HepG2 (cell line): ENCODE data around the gene LRP1-AS. TPM values are rescaled to one million over a fixed set of nuclear protein-coding genes. Genes with fewer than 3 reads are reported as not detected.

Experiments
- ATAC-seq: fragments of 200-7000 bp; cut with Tn5 transposase; 3 replicates; pipeline ENCODE4 v1.9.1; 2020; ENCODE audit warnings: mild to moderate bottlenecking, moderate library complexity
- BruUV-seq: library from RNA; stranded (reverse); fragments of 400-500 nt; replicated peaks from 2 replicates; lab custom pipeline; 2021; lab: Mats Ljungman, UMichigan
- CTCF ChIA-PET: fragments of 300-600 bp; formaldehyde crosslinking; extraction: SDS; loops from one replicate; lab custom pipeline; 2021; ENCODE audit warnings: low total read pairs, inconsistent platforms, low intra/inter-chr PET ratio; lab: Yijun Ruan, JAX
- POLR2A ChIA-PET: fragments of 350-600 bp; sonication (Branson Sonifier 250); formaldehyde crosslinking; loops from one replicate; lab custom pipeline; 2020; ENCODE audit warnings: antibody characterized with exemption, inconsistent platforms; lab: Yijun Ruan, JAX
- DNase-seq: peaks from one replicate; pipeline ENCODE4 v3.0.0-alpha.2; 2015; ENCODE audit warnings: low spot score
- FAIRE-seq: peaks from 3 replicates; lab custom pipeline; 2011; peaks lifted over from hg19 to GRCh38; lab: Jason Lieb, UNC
- H2AFZ ChIP-seq: one replicate; pipeline ENCODE4 v1.6.1; 2011; ENCODE audit warnings: low read length, inconsistent platforms
- H3K27ac ChIP-seq: fragments of 300-600 bp; 3 replicates; pipeline ENCODE4 v1.8.0; 2011; ENCODE audit warnings: mixed run types, mild to moderate bottlenecking, mixed read lengths, low read length, inconsistent platforms; ENCODE audit not compliant: insufficient read depth; ENCODE audit errors: extremely low read length
- H3K27me3 ChIP-seq, 2 experiments: fragments of 200-600 bp in 1 of 2; 2 replicates in 1 of 2; 3 replicates in 1 of 2; pipeline versions ENCODE4 v1.6.0 to v1.8.0; 2011; ENCODE audit warnings: low read length in 2 of 2, mild to moderate bottlenecking in 2 of 2, moderate library complexity in 2 of 2, inconsistent platforms in 1 of 2; ENCODE audit not compliant: insufficient read depth in 2 of 2, control insufficient read depth in 1 of 2
- H3K36me3 ChIP-seq, 2 experiments: fragments of 200-600 bp in 1 of 2; replicated peaks in 1 of 2; 2 replicates in 1 of 2; 3 replicates in 1 of 2; pipeline versions ENCODE4 v1.5.1 to v1.8.0; 2011; ENCODE audit warnings: low read length in 2 of 2, inconsistent platforms in 1 of 2; ENCODE audit not compliant: insufficient read depth in 2 of 2, control insufficient read depth in 1 of 2
- H3K4me1 ChIP-seq: 2 replicates; pipeline ENCODE4 v1.5.1; 2012; ENCODE audit warnings: low read length, inconsistent platforms; ENCODE audit not compliant: insufficient read depth
- H3K4me2 ChIP-seq: 2 replicates; pipeline ENCODE4 v1.6.0; 2011; ENCODE audit warnings: low read depth, low read length, inconsistent platforms
- H3K4me3 ChIP-seq, 3 experiments: fragments of 200-600 bp in 1 of 3; sonication (generic), shearing (Covaris generic) in 1 of 3; replicated peaks in 1 of 3; 2 replicates each; pipeline ENCODE4 v1.5.1; 2011 to 2016; ENCODE audit warnings: low read length in 3 of 3, inconsistent platforms in 2 of 3, low read depth in 2 of 3, mild to moderate bottlenecking in 2 of 3, control low read depth in 1 of 3, mixed read lengths in 1 of 3; ENCODE audit not compliant: insufficient read depth in 1 of 3
- H3K79me2 ChIP-seq: one replicate; pipeline ENCODE4 v1.6.1; 2011; ENCODE audit warnings: low read length, inconsistent platforms; ENCODE audit not compliant: insufficient read depth
- H3K9ac ChIP-seq: 2 replicates; pipeline ENCODE4 v1.6.0; 2011; ENCODE audit warnings: mild to moderate bottlenecking, low read depth, low read length, inconsistent platforms; ENCODE audit not compliant: insufficient read depth
- H3K9me3 ChIP-seq: 2 replicates; pipeline ENCODE4 v1.5.1; 2012; ENCODE audit warnings: mild to moderate bottlenecking, low read length
- H4K20me1 ChIP-seq: 2 replicates; pipeline ENCODE4 v1.6.0; 2011; ENCODE audit warnings: inconsistent platforms, mild to moderate bottlenecking, low read length, moderate library complexity; ENCODE audit not compliant: insufficient read depth
- CHD2 ChIP-seq: IDR thresholded peaks from 2 replicates; pipeline ENCODE4 v1.6.1; 2011; ENCODE audit warnings: low read depth, low read length, improper control_type of control experiment
- CREB1 ChIP-seq, 2 experiments: fragments of 450-650 bp in 1 of 2; IDR thresholded peaks; 2 replicates each; pipeline ENCODE4 v1.6.1; 2016 to 2017; ENCODE audit warnings: control low read depth in 1 of 2, mild to moderate bottlenecking in 1 of 2, missing compliant biosample characterization in 1 of 2, missing genetic modification characterization in 1 of 2
- FOXK2 ChIP-seq: fragments of 450-650 bp; IDR thresholded peaks from 2 replicates; pipeline ENCODE4 v1.6.1; 2016
- GABPB1 ChIP-seq: IDR thresholded peaks from 2 replicates; pipeline ENCODE4 v1.6.1; 2016; ENCODE audit warnings: mild to moderate bottlenecking, missing genetic modification reagents, moderate library complexity, missing compliant biosample characterization
- NFE2L2 ChIP-seq: fragments of 150-350 bp; IDR thresholded peaks from 2 replicates; pipeline ENCODE4 v1.6.1; 2014; ENCODE audit warnings: low read length
- PTBP1 ChIP-seq: fragments of 200-400 bp; formaldehyde crosslinking; IDR thresholded peaks from 2 replicates; pipeline ENCODE4 v1.6.1; 2018; ENCODE audit warnings: low read length, low read depth; ENCODE audit not compliant: poor library complexity, severe bottlenecking
- SP2 ChIP-seq: sonication (generic); formaldehyde crosslinking; IDR thresholded peaks from 2 replicates; pipeline ENCODE4 v1.5.1; 2020; ENCODE audit warnings: mild to moderate bottlenecking, missing genetic modification reagents
- SP4 ChIP-seq: sonication (generic); formaldehyde crosslinking; IDR thresholded peaks from 2 replicates; pipeline ENCODE4 v1.8.1; 2023; ENCODE audit warnings: mild to moderate bottlenecking, missing genetic modification reagents
- ZBTB38 ChIP-seq: sonication (generic); formaldehyde crosslinking; IDR thresholded peaks from 2 replicates; pipeline ENCODE4 v1.5.1; 2020; ENCODE audit warnings: mild to moderate bottlenecking, missing genetic modification reagents
- ZBTB42 ChIP-seq: sonication (generic); formaldehyde crosslinking; IDR thresholded peaks from 2 replicates; pipeline ENCODE4 v1.5.0; 2020; ENCODE audit warnings: mild to moderate bottlenecking, missing genetic modification reagents
- ZBTB8A ChIP-seq: sonication (generic); formaldehyde crosslinking; IDR thresholded peaks from 2 replicates; pipeline ENCODE4 v1.4.0; 2020; ENCODE audit warnings: mild to moderate bottlenecking, low read depth, missing genetic modification reagents, borderline replicate concordance
- ZFP90 ChIP-seq: sonication (generic); formaldehyde crosslinking; IDR thresholded peaks from 2 replicates; pipeline ENCODE4 v1.8.0; 2022; ENCODE audit warnings: missing genetic modification reagents, mild to moderate bottlenecking, inconsistent platforms, borderline replicate concordance
- WGBS: methylation state at CpG from one replicate; pipeline ENCODE4 v1.1.6; 2017; ENCODE audit warnings: low lambda C conversion rate; 5-methylcytosine and 5-hydroxymethylcytosine counted together
- in situ Hi-C: cut with HindIII; loops from 2 replicates; pipeline ENCODE4 v1.10.0; 2017; ENCODE audit warnings: low pct_unique_long_range_greater_than_20kb; ENCODE audit not compliant: extremely low pct_ligation_motif_present
- intact Hi-C: fragments of 100-400 bp; cut with micrococcal nuclease; formaldehyde crosslinking; loops from one replicate; pipeline ENCODE4 v1.10.0; 2022; ENCODE audit not compliant: unreplicated experiment
- polyA plus RNA-seq, 8 experiments: library from polyadenylated mRNA; depleted of rRNA in 3 of 8; stranded (reverse) in 7 of 8; unstranded in 1 of 8; fragments of >200 nt; fragmentation: Illumina TruSeq in 4 of 8; extraction: Trizol in 4 of 8; gene quantifications; 2 replicates each; pipeline versions ENCODE4 v1.2.1 to v1.2.3, GENCODE V29; 2011 to 2016; ENCODE audit warnings: low read depth in 4 of 8, missing spikeins in 1 of 8, mixed read lengths in 1 of 8; ENCODE audit not compliant: insufficient read depth in 1 of 8
- total RNA-seq, 5 experiments: library from RNA; depleted of rRNA; stranded (reverse); fragments of >200 nt; fragmentation: Illumina TruSeq; extraction: Trizol; gene quantifications; 2 replicates each; pipeline ENCODE4 v1.2.3, GENCODE V29; 2016; ENCODE audit warnings: low read depth in 1 of 5
- TF ChIP-seq, protein P1 (sequence below): sonication (generic); formaldehyde crosslinking; conservative IDR thresholded peaks from 2 replicates; pipeline ENCODE4 v1.8.0; 2022; ENCODE audit warnings: mild to moderate bottlenecking, moderate library complexity, missing genetic modification reagents
- TF ChIP-seq, protein P2 (sequence below): sonication (generic); formaldehyde crosslinking; IDR thresholded peaks from 2 replicates; pipeline ENCODE4 v1.8.0; 2022; ENCODE audit warnings: missing genetic modification reagents, mild to moderate bottlenecking, borderline replicate concordance
- TF ChIP-seq, protein P3 (sequence below): sonication (generic); formaldehyde crosslinking; IDR thresholded peaks from 2 replicates; pipeline ENCODE4 v1.4.0; 2020; ENCODE audit warnings: missing genetic modification reagents; ENCODE audit errors: not compliant biosample characterization
- TF ChIP-seq, protein P4 (sequence below): sonication (generic); formaldehyde crosslinking; IDR thresholded peaks from 2 replicates; pipeline ENCODE4 v1.8.0; 2022; ENCODE audit warnings: mild to moderate bottlenecking, missing genetic modification reagents, moderate library complexity

The LRP1-AS gene
- total and polyA plus RNA-seq, 2 of the 13 experiments (the other 11 are each of a cell fraction or from before 2014, with no cell fraction given) = 0.20 TPM; not detected in 1

DNA sequence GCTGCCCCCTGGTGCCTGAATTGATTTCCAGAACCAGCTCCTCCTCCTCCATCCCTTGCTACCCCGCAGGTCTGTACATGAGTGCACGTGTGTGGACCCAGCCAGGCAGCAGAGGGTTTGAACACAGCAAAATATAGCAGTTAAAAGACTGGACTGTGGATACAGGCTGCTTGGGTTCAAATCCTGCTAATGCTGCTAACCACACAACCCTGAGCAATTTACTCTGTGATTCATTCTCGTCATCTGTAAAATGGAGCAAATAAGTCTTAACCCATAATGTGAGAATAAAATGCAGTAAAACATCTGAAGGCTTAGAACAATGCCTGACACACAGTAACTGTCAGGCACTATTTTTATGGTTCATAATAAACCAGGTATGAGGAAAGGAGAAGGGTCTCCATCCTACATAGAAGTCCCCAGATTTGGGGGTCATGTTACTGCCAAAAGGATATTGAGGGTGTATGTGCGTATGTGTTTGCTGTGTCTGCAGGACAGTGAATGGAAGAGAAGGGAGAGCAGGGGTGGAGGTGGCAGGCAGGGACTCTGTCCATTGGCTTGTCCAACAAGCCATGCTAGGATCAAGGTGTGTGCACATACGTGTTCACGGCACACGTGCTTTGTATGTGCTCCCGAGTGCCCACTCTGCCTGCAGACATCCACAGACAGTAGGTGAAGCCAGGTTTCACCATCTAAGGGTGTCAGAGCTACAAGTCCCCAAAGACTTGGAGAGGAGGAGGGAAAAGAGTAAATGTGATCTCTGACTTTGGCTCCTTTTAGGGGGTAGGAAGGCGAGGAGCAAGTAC is 34.7 kb downstream of the LRP1-AS start:
- FAIRE-seq = no peak
- Histone ChIP-seq H4K20me1 (no peaks in the 10 kb centered on the region), H3K4me2 (peak overlapping the region; percentile 99), H3K4me3 (peak overlapping the region in 2 of 3 experiments; percentile 87 to 91; a peak in 3 of 6 replicates), H3K9me3 (no peaks in the 10 kb centered on the region), H2AFZ (no peak overlapping the region), H3K27me3 (no peaks in the 10 kb centered on the region; a peak in 1 of 5 replicates), H3K27ac (no peak overlapping the region), H3K79me2 (no peaks in the 10 kb centered on the region), H3K9ac (peak overlapping the region; percentile 83), H3K4me1 (peaks cover 32% of the 10 kb centered on the region), H3K36me3 (peaks cover 0 to under 1% of the 10 kb centered on the region in 2 experiments; a peak in 3 of 5 replicates)
- 43% methylated on average over 9 of the region's 9 CpGs for WGBS
- ChIA-PET POLR2A (interaction anchor here (0.7 to 5.9 kb wide), 36 partner anchors 9 to 779 kb away, joined by 3 to 309 read pairs (median 9); partner anchors contain the start of genes INHBC, LRP1, LRP1-AS and MYO1A), CTCF (interaction anchor here (0.8 to 3.3 kb wide), 7 partner anchors 11 to 105 kb away, joined by 4 to 76 read pairs (median 7); no protein-coding TSS in a partner anchor)
- BruUV-seq = no TSS peak
- no peak for DNase-seq
- in situ Hi-C loops (loop anchor here (5.0 kb wide), 2 partner anchors 40 to 105 kb away; partner anchors contain the start of gene ZBTB39), intact Hi-C loops (loop anchor here (1.0 to 2.0 kb wide), 4 partner anchors 10 to 104 kb away; no protein-coding TSS in a partner anchor)
- no peak for ATAC-seq
- TF ChIP-seq ZBTB42 (CRISPR knock-in tag) (no peak), ZBTB8A (no peak), ZFP90 (CRISPR knock-in tag) (no peak; the same call in 1 of the 2 replicates), CHD2 (no peak), ZBTB38 (CRISPR knock-in tag) (no peak), SP4 (0 out of 2 replicates have a peak, but pooled peaks have one; percentile 13), SP2 (CRISPR knock-in tag) (no peak), GABPB1 (CRISPR knock-in tag) (no peak), CREB1 (IDR thresholded peaks at IDR 0.05) (no peak), CREB1 (CRISPR knock-in tag; IDR thresholded peaks at IDR 0.05) (peak; percentile 5; the same call in 1 of the 2 replicates), PTBP1 (no peak), FOXK2 (no peak), NFE2L2 (0 out of 2 replicates have a peak, but pooled peaks have one; percentile 4)
- TF ChIP-seq, protein P1, sequence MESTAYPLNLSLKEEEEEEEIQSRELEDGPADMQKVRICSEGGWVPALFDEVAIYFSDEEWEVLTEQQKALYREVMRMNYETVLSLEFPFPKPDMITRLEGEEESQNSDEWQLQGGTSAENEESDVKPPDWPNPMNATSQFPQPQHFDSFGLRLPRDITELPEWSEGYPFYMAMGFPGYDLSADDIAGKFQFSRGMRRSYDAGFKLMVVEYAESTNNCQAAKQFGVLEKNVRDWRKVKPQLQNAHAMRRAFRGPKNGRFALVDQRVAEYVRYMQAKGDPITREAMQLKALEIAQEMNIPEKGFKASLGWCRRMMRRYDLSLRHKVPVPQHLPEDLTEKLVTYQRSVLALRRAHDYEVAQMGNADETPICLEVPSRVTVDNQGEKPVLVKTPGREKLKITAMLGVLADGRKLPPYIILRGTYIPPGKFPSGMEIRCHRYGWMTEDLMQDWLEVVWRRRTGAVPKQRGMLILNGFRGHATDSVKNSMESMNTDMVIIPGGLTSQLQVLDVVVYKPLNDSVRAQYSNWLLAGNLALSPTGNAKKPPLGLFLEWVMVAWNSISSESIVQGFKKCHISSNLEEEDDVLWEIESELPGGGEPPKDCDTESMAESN (CRISPR knock-in tag) = 0 out of 2 replicates have a peak, but pooled peaks have one; percentile 8
- TF ChIP-seq, protein P2, sequence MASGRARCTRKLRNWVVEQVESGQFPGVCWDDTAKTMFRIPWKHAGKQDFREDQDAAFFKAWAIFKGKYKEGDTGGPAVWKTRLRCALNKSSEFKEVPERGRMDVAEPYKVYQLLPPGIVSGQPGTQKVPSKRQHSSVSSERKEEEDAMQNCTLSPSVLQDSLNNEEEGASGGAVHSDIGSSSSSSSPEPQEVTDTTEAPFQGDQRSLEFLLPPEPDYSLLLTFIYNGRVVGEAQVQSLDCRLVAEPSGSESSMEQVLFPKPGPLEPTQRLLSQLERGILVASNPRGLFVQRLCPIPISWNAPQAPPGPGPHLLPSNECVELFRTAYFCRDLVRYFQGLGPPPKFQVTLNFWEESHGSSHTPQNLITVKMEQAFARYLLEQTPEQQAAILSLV (CRISPR knock-in tag) = no peak
- TF ChIP-seq, protein P3, sequence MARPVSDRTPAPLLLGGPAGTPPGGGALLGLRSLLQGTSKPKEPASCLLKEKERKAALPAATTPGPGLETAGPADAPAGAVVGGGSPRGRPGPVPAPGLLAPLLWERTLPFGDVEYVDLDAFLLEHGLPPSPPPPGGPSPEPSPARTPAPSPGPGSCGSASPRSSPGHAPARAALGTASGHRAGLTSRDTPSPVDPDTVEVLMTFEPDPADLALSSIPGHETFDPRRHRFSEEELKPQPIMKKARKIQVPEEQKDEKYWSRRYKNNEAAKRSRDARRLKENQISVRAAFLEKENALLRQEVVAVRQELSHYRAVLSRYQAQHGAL = no peak
- TF ChIP-seq, protein P4, sequence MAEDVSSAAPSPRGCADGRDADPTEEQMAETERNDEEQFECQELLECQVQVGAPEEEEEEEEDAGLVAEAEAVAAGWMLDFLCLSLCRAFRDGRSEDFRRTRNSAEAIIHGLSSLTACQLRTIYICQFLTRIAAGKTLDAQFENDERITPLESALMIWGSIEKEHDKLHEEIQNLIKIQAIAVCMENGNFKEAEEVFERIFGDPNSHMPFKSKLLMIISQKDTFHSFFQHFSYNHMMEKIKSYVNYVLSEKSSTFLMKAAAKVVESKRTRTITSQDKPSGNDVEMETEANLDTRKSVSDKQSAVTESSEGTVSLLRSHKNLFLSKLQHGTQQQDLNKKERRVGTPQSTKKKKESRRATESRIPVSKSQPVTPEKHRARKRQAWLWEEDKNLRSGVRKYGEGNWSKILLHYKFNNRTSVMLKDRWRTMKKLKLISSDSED (CRISPR knock-in tag) = no peak
